Activated T-cell treated with anti-CD3 and anti-CD28 coated beads, Interleukin-2, amount 50 U/mL, for 72 hours (primary cell): ENCODE data around the gene EFNA5. TPM values are rescaled to one million over a fixed set of nuclear protein-coding genes. Genes with fewer than 3 reads are reported as not detected.

Experiments used
- ATAC-seq, 2 donors: fragments of 150-1000 bp; cut with Tn5 transposase; replicated peaks in 1 of 2; 2 replicates each; pipeline ENCODE4 v1.10.0; 2021; ENCODE audit warnings: moderate library complexity in 2 of 2, mild to moderate bottlenecking in 1 of 2
- DNase-seq, 2 donors: peaks; one replicate each; pipeline ENCODE4 v3.0.0; 2021 to 2022; ENCODE audit warnings: mixed read lengths in 1 of 2
- H3K27ac Mint-ChIP-seq: one replicate; pipeline ENCODE4 v1.8.0; 2022; ENCODE audit warnings: mild to moderate bottlenecking, moderate library complexity, mixed read lengths
- H3K27me3 Mint-ChIP-seq: one replicate; pipeline ENCODE4 v1.8.0; 2022; ENCODE audit warnings: low read depth, mixed read lengths
- H3K36me3 Mint-ChIP-seq, 2 donors: one replicate each; pipeline ENCODE4 v1.8.0; 2022; ENCODE audit warnings: mixed read lengths in 2 of 2, mild to moderate bottlenecking in 1 of 2; ENCODE audit not compliant: insufficient read depth in 2 of 2
- H3K4me1 Mint-ChIP-seq: one replicate; pipeline ENCODE4 v1.8.0; 2022; ENCODE audit warnings: low read depth, mixed read lengths
- H3K4me3 Mint-ChIP-seq, 2 donors: one replicate each; pipeline ENCODE4 v1.8.0; 2022; ENCODE audit warnings: mild to moderate bottlenecking in 2 of 2, mixed read lengths in 2 of 2, moderate library complexity in 2 of 2
- H3K9me3 Mint-ChIP-seq, 2 donors: one replicate each; pipeline ENCODE4 v1.8.0; 2022; ENCODE audit warnings: mixed read lengths in 2 of 2
- total RNA-seq, 2 donors: library from RNA; stranded (reverse); gene quantifications; one replicate each; pipeline ENCODE4 v1.2.3, GENCODE V29; 2022

Gene EFNA5
- total RNA-seq, 2 donors from 2014 or later, result 0.35 TPM; not detected in 1

GRCh38 chr5:107564931-107565372 is 105.8 kb downstream of the EFNA5 start:
- peaks cover 28% of the 10 kb centered on the region for H3K27me3 Mint-ChIP-seq
- H3K4me1 Mint-ChIP-seq, result no peaks in the 10 kb centered on the region
- no peaks in the 10 kb centered on the region for H3K9me3 Mint-ChIP-seq
- no peaks in the 10 kb centered on the region for H3K36me3 Mint-ChIP-seq
- no peak for DNase-seq
- no peak for ATAC-seq
- H3K27ac Mint-ChIP-seq, result no peak overlapping the region
- no peak overlapping the region for H3K4me3 Mint-ChIP-seq

GRCh38 chr5:107563959-107564544 is 106.7 kb downstream of the EFNA5 start:
- H3K4me3 Mint-ChIP-seq, result no peak overlapping the region
- no peak overlapping the region for H3K27ac Mint-ChIP-seq
- no peak for ATAC-seq

GRCh38 chr5:107560377-107560776 is 110.4 kb downstream of the EFNA5 start:
- no peak overlapping the region for H3K4me3 Mint-ChIP-seq
- no peaks in the 10 kb centered on the region for H3K4me1 Mint-ChIP-seq
- no peak overlapping the region for H3K27ac Mint-ChIP-seq
- ATAC-seq, result no peak
- no peaks in the 10 kb centered on the region for H3K9me3 Mint-ChIP-seq
- H3K36me3 Mint-ChIP-seq, result no peaks in the 10 kb centered on the region
- H3K27me3 Mint-ChIP-seq, result peaks cover 22% of the 10 kb centered on the region
- DNase-seq, result no peak

More at GRCh38 chr5:107563959-107564544, 106.7 kb downstream of the EFNA5 start:
- no peaks in the 10 kb centered on the region for H3K9me3 Mint-ChIP-seq
- H3K36me3 Mint-ChIP-seq, result no peaks in the 10 kb centered on the region
- DNase-seq, result no peak
- peaks cover 28% of the 10 kb centered on the region for H3K27me3 Mint-ChIP-seq
- no peaks in the 10 kb centered on the region for H3K4me1 Mint-ChIP-seq

- no peak for DNase-seq
- Mint-ChIP-seq H3K36me3 (no peaks in the 10 kb centered on the region), H3K27ac (no peak overlapping the region), H3K9me3 (no peaks in the 10 kb centered on the region), H3K4me1 (no peaks in the 10 kb centered on the region), H3K27me3 (peaks cover 17% of the 10 kb centered on the region), H3K4me3 (no peak overlapping the region)
- no peak for ATAC-seq
These were observed 111.8 kb downstream of the EFNA5 start for GRCh38 chr5:107558823-107559375.

GRCh38 chr5:107557051-107557658 is 113.6 kb downstream of the EFNA5 start:
- DNase-seq (no peak), ATAC-seq (no peak)
- no peak overlapping the region for H3K4me3 Mint-ChIP-seq
- H3K36me3 Mint-ChIP-seq, result no peaks in the 10 kb centered on the region
- H3K27me3 Mint-ChIP-seq, result peaks cover 14% of the 10 kb centered on the region
- H3K27ac Mint-ChIP-seq, result no peak overlapping the region
- no peaks in the 10 kb centered on the region for H3K4me1 Mint-ChIP-seq
- no peaks in the 10 kb centered on the region for H3K9me3 Mint-ChIP-seq

- H3K27ac Mint-ChIP-seq, result no peak overlapping the region
These were observed 114.2 kb downstream of the EFNA5 start for GRCh38 chr5:107556575-107556974.

GRCh38 chr5:107555425-107556090 is 115.2 kb downstream of the EFNA5 start:
- DNase-seq (no peak), ATAC-seq (no peak)
- no peaks in the 10 kb centered on the region for H3K4me1 Mint-ChIP-seq
- no peak overlapping the region for H3K4me3 Mint-ChIP-seq
- H3K27me3 Mint-ChIP-seq, result peaks cover 14% of the 10 kb centered on the region
- no peak overlapping the region for H3K27ac Mint-ChIP-seq
- no peaks in the 10 kb centered on the region for H3K9me3 Mint-ChIP-seq
- H3K36me3 Mint-ChIP-seq, result no peaks in the 10 kb centered on the region

More at GRCh38 chr5:107556575-107556974, 114.2 kb downstream of the EFNA5 start:
- DNase-seq (no peak), ATAC-seq (no peak)
- Mint-ChIP-seq H3K36me3 (no peaks in the 10 kb centered on the region), H3K4me1 (no peaks in the 10 kb centered on the region), H3K4me3 (no peak overlapping the region), H3K9me3 (no peaks in the 10 kb centered on the region), H3K27me3 (peaks cover 14% of the 10 kb centered on the region)

GRCh38 chr5:107554776-107555424 is 115.8 kb downstream of the EFNA5 start:
- no peaks in the 10 kb centered on the region for H3K4me1 Mint-ChIP-seq
- no peaks in the 10 kb centered on the region for H3K36me3 Mint-ChIP-seq
- no peaks in the 10 kb centered on the region for H3K9me3 Mint-ChIP-seq
- no peak for ATAC-seq
- no peak overlapping the region for H3K4me3 Mint-ChIP-seq
- no peak for DNase-seq
- H3K27ac Mint-ChIP-seq, result no peak overlapping the region
- peaks cover 14% of the 10 kb centered on the region for H3K27me3 Mint-ChIP-seq

GRCh38 chr5:107553117-107553555 is 117.6 kb downstream of the EFNA5 start:
- H3K9me3 Mint-ChIP-seq, result no peaks in the 10 kb centered on the region
- H3K27me3 Mint-ChIP-seq, result peaks cover 14% of the 10 kb centered on the region
- H3K4me3 Mint-ChIP-seq, result no peak overlapping the region
- ATAC-seq (no peak), DNase-seq (no peak)
- H3K36me3 Mint-ChIP-seq, result no peaks in the 10 kb centered on the region
- no peaks in the 10 kb centered on the region for H3K4me1 Mint-ChIP-seq
- no peak overlapping the region for H3K27ac Mint-ChIP-seq

- no peaks in the 10 kb centered on the region for H3K36me3 Mint-ChIP-seq
- H3K9me3 Mint-ChIP-seq, result no peaks in the 10 kb centered on the region
- H3K4me1 Mint-ChIP-seq, result no peaks in the 10 kb centered on the region
- ATAC-seq, result no peak
- no peak for DNase-seq
- no peak overlapping the region for H3K4me3 Mint-ChIP-seq
- H3K27me3 Mint-ChIP-seq, result peaks cover 13% of the 10 kb centered on the region
- H3K27ac Mint-ChIP-seq, result no peak overlapping the region
These were observed 119.6 kb downstream of the EFNA5 start for GRCh38 chr5:107551088-107551487.

GRCh38 chr5:107549567-107549966 is 121.2 kb downstream of the EFNA5 start:
- peaks cover 5% of the 10 kb centered on the region for H3K27me3 Mint-ChIP-seq
- H3K36me3 Mint-ChIP-seq, result no peaks in the 10 kb centered on the region
- no peak overlapping the region for H3K27ac Mint-ChIP-seq
- H3K9me3 Mint-ChIP-seq, result no peaks in the 10 kb centered on the region
- no peak for DNase-seq
- H3K4me3 Mint-ChIP-seq, result no peak overlapping the region
- no peaks in the 10 kb centered on the region for H3K4me1 Mint-ChIP-seq
- no peak for ATAC-seq

- H3K4me1 Mint-ChIP-seq, result no peaks in the 10 kb centered on the region
- no peaks in the 10 kb centered on the region for H3K9me3 Mint-ChIP-seq
- ATAC-seq, result no peak
- H3K27ac Mint-ChIP-seq, result no peak overlapping the region
- peaks cover 5% of the 10 kb centered on the region for H3K27me3 Mint-ChIP-seq
- no peak overlapping the region for H3K4me3 Mint-ChIP-seq
- H3K36me3 Mint-ChIP-seq, result no peaks in the 10 kb centered on the region
- DNase-seq, result no peak
These were observed 122.3 kb downstream of the EFNA5 start for GRCh38 chr5:107548477-107548876.

GRCh38 chr5:107546719-107547118 is 124.0 kb downstream of the EFNA5 start:
- DNase-seq (no peak), ATAC-seq (no peak)
- H3K27ac Mint-ChIP-seq, result no peak overlapping the region
- no peak overlapping the region for H3K4me3 Mint-ChIP-seq
- H3K4me1 Mint-ChIP-seq, result no peaks in the 10 kb centered on the region
- no peaks in the 10 kb centered on the region for H3K9me3 Mint-ChIP-seq
- peaks cover 5% of the 10 kb centered on the region for H3K27me3 Mint-ChIP-seq
- no peaks in the 10 kb centered on the region for H3K36me3 Mint-ChIP-seq
